ENCODE measurements around the gene KCTD19. TPM values are rescaled to one million over a fixed set of nuclear protein-coding genes. Genes with fewer than 3 reads are reported as not detected.

The KCTD19 gene
- total RNA-seq, 1 experiment from 2014 or later = not detected

DNA sequence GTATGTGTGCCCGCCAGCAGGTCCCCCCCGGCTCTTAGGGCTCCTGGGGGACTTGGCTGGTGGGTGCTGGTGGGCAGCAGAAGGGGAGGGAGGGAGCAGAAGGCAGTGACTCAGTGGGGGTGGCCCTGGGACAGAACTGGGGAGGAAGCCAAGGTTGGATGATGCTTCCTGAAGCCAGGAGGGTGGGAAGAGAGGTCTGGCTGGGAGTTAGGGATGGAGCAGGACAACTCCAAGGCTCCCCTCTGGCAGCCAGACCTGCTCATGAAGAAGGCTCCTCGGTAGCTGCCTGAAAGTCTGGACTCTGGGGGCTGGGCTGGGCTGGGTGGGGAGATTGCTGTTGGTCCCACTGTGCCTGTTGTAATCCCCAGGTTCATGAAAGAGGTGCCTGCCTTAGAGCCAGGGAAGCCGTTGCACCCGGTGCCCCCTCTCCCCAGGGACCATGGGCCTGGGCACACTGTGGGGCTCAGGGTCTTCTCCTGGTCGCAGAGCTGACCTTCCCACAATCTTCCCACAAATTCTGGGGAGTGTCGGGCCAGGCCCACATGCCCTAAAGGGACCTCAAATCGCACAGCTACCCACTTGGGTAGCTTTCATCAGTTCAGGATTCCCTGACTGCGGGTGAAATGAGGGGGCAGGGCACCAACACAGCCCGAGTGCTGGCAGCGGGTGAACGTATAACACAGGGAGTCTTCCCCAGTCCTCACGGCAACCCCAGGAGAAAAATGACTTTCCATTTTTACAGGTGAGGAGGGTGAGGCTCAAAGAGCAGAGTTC, 48.4 kb downstream of the KCTD19 start:
- H3K4me1 ChIP-seq (ENCODE audit: insufficient read depth, low read length) = peaks cover 23% of the 10 kb centered on the region
- ChIA-PET POLR2A (ENCODE audit: unreplicated experiment) (no interaction called here), CTCF (interaction anchor here (1.3 kb wide), 1 partner anchor 18 kb away, joined by 8 read pairs; no protein-coding TSS in a partner anchor)
- H3K9me3 ChIP-seq (ENCODE audit: low read length) = no peaks in the 10 kb centered on the region
- no peaks in the 10 kb centered on the region for H3F3A ChIP-seq (ENCODE audit: low read length, unreplicated experiment)
- DNase-seq = peak; percentile 72
- no peaks in the 10 kb centered on the region for H4K20me1 ChIP-seq (ENCODE audit: low read length)
- intact Hi-C loops (cut with micrococcal nuclease) = loop anchor here (5.0 kb wide), 1 partner anchor 69 kb away; no protein-coding TSS in a partner anchor
- BruUV-seq (replicated peaks) = no TSS peak
- 0 out of 2 replicates have a peak, but pooled peaks cover 4% of the 10 kb centered on the region for H3K36me3 ChIP-seq (ENCODE audit: low read depth, low read length)
- H3K4me3 ChIP-seq (ENCODE audit: low read length) = peak overlapping the region; percentile 71
- H3K27me3 ChIP-seq (ENCODE audit: low read length) = no peaks in the 10 kb centered on the region
- peak overlapping the region; percentile 92 for H3K4me2 ChIP-seq (ENCODE audit: low read length)
- peak overlapping the region; percentile 65; the same call in 1 of the 2 replicates for H2AFZ ChIP-seq (ENCODE audit: low read length)
- H3K79me2 ChIP-seq (ENCODE audit: low read length) = peaks cover 6% of the 10 kb centered on the region; the same call in 1 of the 2 replicates
- no peak for TF ChIP-seq EZH2 (IDR thresholded peaks at IDR 0.05; ENCODE audit: low read length, unreplicated experiment)
- no peaks in the 10 kb centered on the region for H3K9me2 ChIP-seq (replicated peaks; ENCODE audit: low read length)
- H3K27ac ChIP-seq (ENCODE audit: low read length) = peak overlapping the region; percentile 99
- peak overlapping the region; percentile 86 for H3K9ac ChIP-seq (ENCODE audit: low read length)
- ATAC-seq = peak; percentile 53

DNA sequence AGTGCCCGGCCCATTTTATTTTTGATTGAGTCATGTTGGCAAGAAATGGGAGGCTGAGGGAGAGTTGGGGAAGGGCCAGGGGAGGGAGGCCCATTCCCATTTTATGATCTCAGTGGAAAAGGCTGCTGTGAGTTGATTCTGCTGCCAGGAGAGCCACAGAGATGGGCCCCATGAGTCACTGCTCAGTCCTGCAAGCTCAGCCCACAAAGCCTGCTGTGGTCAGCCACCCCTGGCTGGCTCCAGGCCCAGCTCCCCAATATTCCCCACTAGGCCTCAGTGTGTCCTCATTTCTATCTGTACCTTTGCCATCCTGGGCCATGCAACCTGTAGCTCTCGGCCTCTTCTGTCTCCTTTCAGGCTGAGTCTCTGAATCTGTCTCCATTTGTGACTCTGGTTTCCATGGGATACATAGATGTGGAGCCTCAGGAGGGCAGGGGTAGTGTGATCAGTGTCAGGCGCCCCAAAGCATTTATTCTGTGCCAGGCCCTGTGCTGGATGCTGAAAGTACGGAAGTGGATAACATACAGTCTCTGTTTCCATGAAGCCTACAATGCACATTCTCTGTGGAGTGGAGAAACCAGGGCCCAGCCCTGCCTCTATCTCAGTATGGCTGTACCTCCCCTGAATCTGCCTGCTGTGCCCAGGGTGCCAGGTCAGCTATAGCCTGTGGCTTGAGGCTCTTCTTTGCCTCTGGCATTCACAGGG, 49.1 kb downstream of the KCTD19 start:
- Histone ChIP-seq H4K20me1 (ENCODE audit: low read length) (no peaks in the 10 kb centered on the region), H3K4me2 (ENCODE audit: low read length) (peak overlapping the region; percentile 92), H3K9me2 (replicated peaks; ENCODE audit: low read length) (no peaks in the 10 kb centered on the region), H3K4me1 (ENCODE audit: insufficient read depth, low read length) (peaks cover 23% of the 10 kb centered on the region), H3K9ac (ENCODE audit: low read length) (peak overlapping the region; percentile 86), H3K27me3 (ENCODE audit: low read length) (no peaks in the 10 kb centered on the region), H3K36me3 (ENCODE audit: low read depth, low read length) (0 out of 2 replicates have a peak, but pooled peaks cover 4% of the 10 kb centered on the region), H3K79me2 (ENCODE audit: low read length) (peaks cover 6% of the 10 kb centered on the region; the same call in 1 of the 2 replicates), H3K4me3 (ENCODE audit: low read length) (peak overlapping the region; percentile 71), H3K27ac (ENCODE audit: low read length) (peak overlapping the region; percentile 99), H3F3A (ENCODE audit: low read length, unreplicated experiment) (no peaks in the 10 kb centered on the region), H2AFZ (ENCODE audit: low read length) (no peak overlapping the region), H3K9me3 (ENCODE audit: low read length) (no peaks in the 10 kb centered on the region)
- POLR2A ChIA-PET (ENCODE audit: unreplicated experiment) = interaction anchor here (0.7 kb wide), 1 partner anchor 41 kb away, joined by 3 read pairs; no protein-coding TSS in a partner anchor
- BruUV-seq (replicated peaks) = TSS peak; percentile 36
- ATAC-seq (peak; percentile 68), DNase-seq (peak; percentile 91)
- TF ChIP-seq, protein P1, sequence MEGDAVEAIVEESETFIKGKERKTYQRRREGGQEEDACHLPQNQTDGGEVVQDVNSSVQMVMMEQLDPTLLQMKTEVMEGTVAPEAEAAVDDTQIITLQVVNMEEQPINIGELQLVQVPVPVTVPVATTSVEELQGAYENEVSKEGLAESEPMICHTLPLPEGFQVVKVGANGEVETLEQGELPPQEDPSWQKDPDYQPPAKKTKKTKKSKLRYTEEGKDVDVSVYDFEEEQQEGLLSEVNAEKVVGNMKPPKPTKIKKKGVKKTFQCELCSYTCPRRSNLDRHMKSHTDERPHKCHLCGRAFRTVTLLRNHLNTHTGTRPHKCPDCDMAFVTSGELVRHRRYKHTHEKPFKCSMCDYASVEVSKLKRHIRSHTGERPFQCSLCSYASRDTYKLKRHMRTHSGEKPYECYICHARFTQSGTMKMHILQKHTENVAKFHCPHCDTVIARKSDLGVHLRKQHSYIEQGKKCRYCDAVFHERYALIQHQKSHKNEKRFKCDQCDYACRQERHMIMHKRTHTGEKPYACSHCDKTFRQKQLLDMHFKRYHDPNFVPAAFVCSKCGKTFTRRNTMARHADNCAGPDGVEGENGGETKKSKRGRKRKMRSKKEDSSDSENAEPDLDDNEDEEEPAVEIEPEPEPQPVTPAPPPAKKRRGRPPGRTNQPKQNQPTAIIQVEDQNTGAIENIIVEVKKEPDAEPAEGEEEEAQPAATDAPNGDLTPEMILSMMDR (conservative IDR thresholded peaks at IDR 0.05; ENCODE audit: low read depth, low read length) = no peak
- CTCF ChIA-PET = interaction anchor here (0.6 to 1.3 kb wide), 2 partner anchors 17 to 31 kb away, joined by 3 to 8 read pairs; no protein-coding TSS in a partner anchor
- intact Hi-C loops (cut with micrococcal nuclease) = loop anchor here (5.0 kb wide), 1 partner anchor 70 kb away; no protein-coding TSS in a partner anchor

DNA sequence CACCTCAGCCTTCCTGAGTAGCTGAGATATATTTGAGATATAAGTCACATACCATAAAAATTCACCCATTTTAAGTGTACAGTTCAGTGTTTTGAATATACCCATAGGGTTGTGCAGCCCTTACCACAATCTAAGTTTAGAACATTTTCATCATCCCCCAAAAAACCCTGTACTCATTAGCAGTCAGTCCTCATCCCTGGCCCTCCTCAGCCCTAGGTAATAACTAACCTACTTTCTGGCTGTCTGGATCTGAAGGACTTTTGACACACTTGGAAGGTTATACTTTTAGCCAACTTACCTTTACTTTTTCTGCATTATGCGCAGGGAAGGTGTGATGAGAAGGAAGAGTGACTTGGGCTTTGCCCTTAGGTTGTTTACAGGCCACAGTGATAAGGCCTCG, 51.2 kb downstream of the KCTD19 start:
- POLR2A ChIA-PET (ENCODE audit: unreplicated experiment) = no interaction called here
- no peak overlapping the region for H3K4me2 ChIP-seq (ENCODE audit: low read length)
- intact Hi-C loops (cut with micrococcal nuclease) = loop anchor here (5.0 kb wide), 1 partner anchor 72 kb away; no protein-coding TSS in a partner anchor

More for the DNA sequence above, 51.2 kb downstream of the KCTD19 start:
- Histone ChIP-seq H3K27me3 (ENCODE audit: low read length) (no peaks in the 10 kb centered on the region), H3K9ac (ENCODE audit: low read length) (no peak overlapping the region), H3K36me3 (ENCODE audit: low read depth, low read length) (0 out of 2 replicates have a peak, but pooled peaks cover 4% of the 10 kb centered on the region), H3F3A (ENCODE audit: low read length, unreplicated experiment) (no peaks in the 10 kb centered on the region), H3K9me3 (ENCODE audit: low read length) (no peaks in the 10 kb centered on the region), H3K4me1 (ENCODE audit: insufficient read depth, low read length) (peaks cover 23% of the 10 kb centered on the region), H2AFZ (ENCODE audit: low read length) (no peak overlapping the region), H3K9me2 (replicated peaks; ENCODE audit: low read length) (no peaks in the 10 kb centered on the region), H3K79me2 (ENCODE audit: low read length) (peaks cover 6% of the 10 kb centered on the region; the same call in 1 of the 2 replicates), H3K4me3 (ENCODE audit: low read length) (no peak overlapping the region), H3K27ac (ENCODE audit: low read length) (no peak overlapping the region), H4K20me1 (ENCODE audit: low read length) (no peaks in the 10 kb centered on the region)
- BruUV-seq (replicated peaks) = no TSS peak
- TF ChIP-seq, protein P1 (conservative IDR thresholded peaks at IDR 0.05; ENCODE audit: low read depth, low read length) = no peak
- TF ChIP-seq EZH2 (IDR thresholded peaks at IDR 0.05; ENCODE audit: low read length, unreplicated experiment) (no peak), EZH2phosphoT487 (IDR thresholded peaks at IDR 0.05; ENCODE audit: borderline replicate concordance, low read length) (no peak)
- no peak for ATAC-seq
- CTCF ChIA-PET = no interaction called here
- no peak for DNase-seq

Measured in PC-3 (cell line).